ENCODE data around the gene ETFB. TPM values are rescaled to one million over a fixed set of nuclear protein-coding genes. Genes with fewer than 3 reads are reported as not detected.

Gene ETFB
- total RNA-seq, 1 donor from 2014 or later = 64.5 TPM

DNA sequence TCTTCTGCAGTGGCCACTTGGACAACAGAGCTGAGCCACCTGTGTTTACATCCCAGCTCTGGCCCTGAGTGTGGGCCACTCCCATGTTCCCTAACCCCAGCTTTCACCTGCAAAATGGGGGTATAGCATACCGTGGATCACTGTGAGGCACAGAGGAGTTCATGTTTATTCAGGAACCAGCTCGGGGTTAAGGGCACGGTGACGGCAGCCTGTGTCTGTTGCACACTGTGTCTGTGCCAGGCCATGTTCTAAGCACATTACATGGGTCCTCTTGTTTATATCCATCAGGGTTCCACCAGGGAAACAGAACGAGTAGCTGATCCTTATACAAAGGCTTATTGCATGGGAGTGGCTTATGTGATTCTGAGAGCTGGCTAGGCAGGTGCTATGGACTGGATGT is 68.8 kb downstream of the ETFB start:
- no peak for DNase-seq (ENCODE audit: extremely low read depth, low read depth, low spot score)

DNA sequence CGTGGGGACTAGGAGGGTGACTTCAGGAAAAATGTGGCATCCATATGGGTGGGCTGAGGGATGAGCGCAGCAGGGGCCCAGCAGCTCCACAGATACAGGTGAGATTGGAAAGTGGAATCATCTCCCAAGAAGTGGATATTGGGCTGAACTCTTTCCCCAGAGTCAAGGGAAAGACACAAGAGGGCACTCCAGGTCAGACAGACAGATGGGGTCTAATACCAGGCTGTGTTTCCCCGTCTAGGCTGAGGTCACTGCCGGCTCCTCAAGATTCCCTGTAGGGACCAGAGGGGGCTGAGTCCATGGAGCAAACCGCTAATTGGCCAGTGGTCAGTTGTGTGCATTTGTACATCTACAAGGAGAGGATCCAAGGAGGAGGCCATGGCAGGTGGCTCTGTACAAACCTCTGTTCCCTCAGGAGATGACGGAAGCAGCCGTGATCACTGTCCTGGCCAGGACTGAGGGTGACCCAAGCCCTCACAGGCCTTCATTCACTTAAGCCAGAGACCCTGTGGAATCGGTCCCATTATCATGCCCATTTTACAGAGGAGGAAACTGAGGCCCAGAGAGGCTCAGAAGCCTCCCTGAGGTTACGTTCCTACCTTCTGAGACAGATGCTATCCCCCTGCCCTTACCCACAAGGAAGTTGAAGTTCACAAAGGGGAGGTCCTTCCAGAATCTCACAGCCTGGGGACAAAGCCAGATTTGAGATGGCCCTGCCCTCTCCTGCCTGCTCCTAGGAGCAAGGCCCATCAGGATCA is 69.7 kb downstream of the ETFB start:
- DNase-seq (ENCODE audit: extremely low read depth, low read depth, low spot score) = no peak

- no peak for DNase-seq (ENCODE audit: extremely low read depth, low read depth, low spot score)
These were observed 70.6 kb downstream of the ETFB start for GRCh38 chr19:51295382-51296126.

Other genes with a start within 250 kb of the ETFB start
- not detected in 2 replicates for gene SIGLEC9, start 241.5 kb downstream of the ETFB start, total RNA-seq
- not detected in 2 replicates for gene SIGLEC7, start 224.1 kb downstream of the ETFB start, total RNA-seq
- not detected in 2 replicates for gene CD33, start 141.3 kb downstream of the ETFB start, total RNA-seq
- gene SIGLECL1, start 115.3 kb downstream of the ETFB start, total RNA-seq = not detected in 2 replicates
- not detected in 2 replicates for gene IGLON5, start 54.7 kb downstream of the ETFB start, total RNA-seq
- 0.82 and 0.88 TPM in 2 replicates for gene VSIG10L, start 24.2 kb downstream of the ETFB start, total RNA-seq
- gene CLDND2, start 2.6 kb upstream of the ETFB start, total RNA-seq = not detected in 2 replicates
- gene NKG7, start 6.3 kb upstream of the ETFB start, total RNA-seq = not detected in 2 replicates
- gene LIM2, start 21.6 kb upstream of the ETFB start, total RNA-seq = not detected in 2 replicates
- gene C19orf84, start 24.2 kb upstream of the ETFB start, total RNA-seq = not detected in 2 replicates
- not detected in 2 replicates for gene SIGLEC10, start 51.3 kb upstream of the ETFB start, total RNA-seq
- not detected in 2 replicates for gene SIGLEC8, start 92.1 kb upstream of the ETFB start, total RNA-seq
- not detected in 2 replicates for gene CEACAM18, start 112.2 kb upstream of the ETFB start, total RNA-seq
- gene SIGLEC12, start 135.4 kb upstream of the ETFB start, total RNA-seq = not detected in 2 replicates
- gene SIGLEC6, start 165.3 kb upstream of the ETFB start, total RNA-seq = not detected in 2 replicates
- 8.5 and 11.2 TPM in 2 replicates for gene ZNF175, start 204.9 kb upstream of the ETFB start, total RNA-seq

Data from glomerular endothelial cell (primary cell).